ENCODE data around the gene MKLN1. TPM values are rescaled to one million over a fixed set of nuclear protein-coding genes. Genes with fewer than 3 reads are reported as not detected.

The MKLN1 gene
- total RNA-seq, 2 donors from 2014 or later, result 48.9 to 54.2 TPM

DNA sequence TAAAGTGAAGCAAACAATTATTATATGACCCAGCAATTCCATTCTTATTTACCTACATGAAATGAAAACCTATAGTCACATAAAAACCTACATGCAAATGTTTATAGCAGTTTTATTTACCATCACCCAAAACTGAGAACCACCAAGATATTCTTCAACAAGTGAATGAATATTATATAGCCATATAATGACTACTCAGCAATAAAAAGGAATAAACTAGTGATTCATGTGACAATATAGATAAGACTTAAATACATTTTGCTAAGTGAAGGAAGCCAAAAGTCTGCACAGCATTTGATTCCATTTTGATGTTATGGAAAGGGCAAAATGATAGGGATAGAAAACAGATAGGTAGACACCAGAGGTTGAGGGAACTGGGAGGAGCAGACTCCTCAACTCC is 197.0 kb downstream of the MKLN1 start:
- no peak overlapping the region for H3K27ac Mint-ChIP-seq
- ATAC-seq (no peak), DNase-seq (ENCODE audit: low spot score in 2 of 2) (no peak)
- no peaks in the 10 kb centered on the region for H3K36me3 Mint-ChIP-seq
- no peaks in the 10 kb centered on the region for H3K9me3 Mint-ChIP-seq

- H3K36me3 Mint-ChIP-seq, result no peaks in the 10 kb centered on the region
- DNase-seq (ENCODE audit: low spot score in 2 of 2) (no peak), ATAC-seq (no peak)
- H3K9me3 Mint-ChIP-seq, result no peaks in the 10 kb centered on the region
- no peak overlapping the region for H3K27ac Mint-ChIP-seq
These were observed 198.1 kb downstream of the MKLN1 start for GRCh38 chr7:131525820-131526219.

GRCh38 chr7:131527456-131527855 is 199.8 kb downstream of the MKLN1 start:
- ATAC-seq, result peak in 1 of 2 donors; percentile 34
- Mint-ChIP-seq H3K9me3 (no peaks in the 10 kb centered on the region), H3K36me3 (no peaks in the 10 kb centered on the region), H3K27ac (no peak overlapping the region)
- DNase-seq (ENCODE audit: low spot score in 2 of 2), result no peak

DNA sequence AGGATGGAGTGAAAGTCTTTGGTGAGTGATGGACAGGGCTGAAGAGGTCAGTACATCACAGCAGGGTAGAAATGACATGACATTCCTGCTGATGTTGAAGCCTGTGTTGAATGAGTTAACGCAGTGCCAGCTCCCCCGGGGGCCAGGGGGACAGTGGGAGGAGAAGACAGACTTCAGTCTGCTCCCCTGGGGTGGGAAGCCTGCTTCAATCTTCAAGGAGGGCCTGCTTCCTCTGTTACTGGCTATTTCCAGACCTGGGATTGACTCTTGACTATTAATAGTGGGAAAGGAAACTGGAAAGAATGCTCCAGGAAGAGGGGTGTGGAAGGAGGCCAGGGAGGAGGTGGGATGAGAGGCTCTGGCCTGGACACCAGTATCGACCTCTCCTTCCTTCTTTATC is 201.5 kb downstream of the MKLN1 start:
- DNase-seq (ENCODE audit: low spot score in 2 of 2), result no peak
- H3K9me3 Mint-ChIP-seq, result no peaks in the 10 kb centered on the region
- no peaks in the 10 kb centered on the region for H3K36me3 Mint-ChIP-seq
- ATAC-seq, result no peak
- no peak overlapping the region for H3K27ac Mint-ChIP-seq

DNA sequence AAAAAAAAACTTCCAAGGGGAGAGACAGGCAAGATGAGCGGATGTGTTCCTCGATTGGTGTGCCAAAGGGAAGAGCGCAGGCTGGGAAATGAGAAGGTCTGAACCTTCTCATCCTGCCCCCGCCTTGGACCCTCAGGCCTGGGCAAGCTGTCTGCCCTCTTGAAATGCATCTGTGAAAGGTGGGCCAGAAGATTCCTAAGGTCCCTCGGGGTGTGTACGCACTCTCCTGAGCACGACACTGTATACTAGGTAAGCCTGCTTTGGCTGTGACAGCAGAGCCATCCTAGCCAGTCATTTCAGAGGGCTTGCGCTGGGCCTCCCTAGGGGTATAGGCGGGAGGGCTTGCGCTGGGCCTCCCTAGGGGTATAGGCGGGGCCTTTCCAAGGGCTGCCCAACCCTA is 201.9 kb downstream of the MKLN1 start:
- DNase-seq (ENCODE audit: low spot score in 2 of 2) (no peak), ATAC-seq (no peak)
- no peak overlapping the region for H3K27ac Mint-ChIP-seq
- no peaks in the 10 kb centered on the region for H3K9me3 Mint-ChIP-seq
- no peaks in the 10 kb centered on the region for H3K36me3 Mint-ChIP-seq

DNA sequence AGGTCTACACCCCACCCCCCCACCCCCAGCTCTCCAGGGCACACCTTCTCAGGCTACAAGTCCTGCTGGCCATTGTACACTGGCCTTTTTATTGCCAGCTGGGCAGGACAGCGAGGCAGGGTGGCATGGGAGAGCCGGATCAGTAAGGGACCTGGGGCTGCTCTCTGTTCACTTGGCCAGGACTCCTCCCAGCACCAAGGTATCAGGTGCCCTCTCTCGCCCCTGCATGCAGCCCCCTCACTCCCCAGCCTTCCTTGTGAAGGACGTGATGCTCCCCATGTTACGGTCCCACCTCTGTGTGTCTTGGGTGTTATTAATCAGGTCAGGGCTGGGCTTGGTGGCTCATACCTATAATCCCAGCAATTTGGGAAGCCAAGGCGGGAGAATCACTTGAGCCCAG is 202.5 kb downstream of the MKLN1 start:
- H3K9me3 Mint-ChIP-seq, result no peaks in the 10 kb centered on the region
- no peak overlapping the region for H3K27ac Mint-ChIP-seq
- DNase-seq (ENCODE audit: low spot score in 2 of 2) (no peak), ATAC-seq (no peak)
- no peaks in the 10 kb centered on the region for H3K36me3 Mint-ChIP-seq

GRCh38 chr7:131532570-131533091 is 205.0 kb downstream of the MKLN1 start:
- no peak overlapping the region for H3K27ac Mint-ChIP-seq
- H3K9me3 Mint-ChIP-seq, result no peaks in the 10 kb centered on the region
- H3K36me3 Mint-ChIP-seq, result no peaks in the 10 kb centered on the region
- no peak for DNase-seq (ENCODE audit: low spot score in 2 of 2)
- ATAC-seq, result no peak

DNA sequence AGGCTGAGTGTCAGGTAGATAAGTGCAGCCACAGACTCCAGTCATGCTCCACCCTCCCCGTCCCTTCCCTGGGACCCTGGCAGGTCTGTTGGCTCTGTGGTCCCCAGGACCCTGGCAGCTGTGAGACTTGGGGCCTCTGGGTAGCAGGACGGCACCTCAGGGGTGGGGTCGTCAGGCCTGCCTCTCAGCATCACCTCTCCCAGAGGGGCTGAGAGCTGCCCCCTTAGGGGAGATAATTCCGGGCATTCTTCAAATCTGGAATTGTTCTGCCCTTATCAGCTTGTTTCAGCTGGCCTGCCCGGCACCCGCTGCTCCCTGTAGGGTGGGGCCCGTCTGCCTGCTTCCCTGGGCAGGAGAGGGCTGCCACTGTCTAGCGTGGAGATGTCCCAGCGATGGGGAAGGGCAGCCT is 205.5 kb downstream of the MKLN1 start:
- no peaks in the 10 kb centered on the region for H3K9me3 Mint-ChIP-seq
- no peak for DNase-seq (ENCODE audit: low spot score in 2 of 2)
- no peaks in the 10 kb centered on the region for H3K36me3 Mint-ChIP-seq
- no peak for ATAC-seq
- H3K27ac Mint-ChIP-seq, result no peak overlapping the region

DNA sequence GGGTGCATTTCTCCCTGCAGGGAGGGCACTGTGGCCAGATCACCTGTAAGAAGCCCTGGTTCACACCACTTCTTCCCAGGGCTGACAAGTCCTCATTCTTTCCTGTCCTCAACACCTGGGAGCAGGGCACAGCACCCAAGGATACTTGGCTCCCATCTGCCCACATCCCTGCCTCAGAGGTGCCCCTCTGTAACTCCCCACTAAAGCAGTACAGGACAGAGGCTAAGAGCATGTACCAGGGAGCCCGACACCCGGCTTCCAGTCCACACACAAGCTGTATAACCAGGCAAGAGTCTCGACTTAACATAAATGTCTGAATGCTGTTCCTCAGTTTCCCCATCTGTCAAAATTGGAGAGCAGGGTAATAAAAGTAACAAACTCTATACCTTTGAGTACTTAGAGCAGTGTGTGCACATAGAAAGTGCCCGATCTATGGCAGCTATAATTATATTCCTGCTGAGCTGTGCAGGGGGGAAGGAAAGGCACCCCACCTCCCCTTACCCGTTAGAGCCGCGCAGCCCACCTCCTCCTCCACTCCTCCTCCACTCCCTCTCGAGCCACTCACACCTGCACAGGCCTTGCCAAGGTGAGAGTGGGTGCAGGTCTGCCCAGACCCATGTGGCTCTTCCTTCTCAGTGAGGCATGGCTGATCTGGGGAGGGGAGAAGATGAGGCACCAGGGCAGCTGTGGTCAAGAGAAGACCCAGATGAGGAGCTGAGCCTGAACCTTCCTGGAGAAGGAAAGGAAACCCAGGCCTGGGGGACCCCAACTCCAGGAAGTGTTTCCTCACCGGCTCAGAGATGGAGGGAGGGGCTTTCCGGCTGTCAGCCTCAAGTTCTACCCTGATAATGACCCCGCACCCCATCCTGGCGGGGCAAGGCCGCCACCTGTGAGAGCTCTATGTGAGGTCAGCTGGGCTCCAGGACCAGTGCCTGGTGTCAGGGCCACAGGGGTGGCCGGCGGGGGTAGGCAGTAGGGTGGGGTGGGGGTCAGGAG is 206.2 kb downstream of the MKLN1 start:
- no peak overlapping the region for H3K27ac Mint-ChIP-seq
- DNase-seq (ENCODE audit: low spot score in 2 of 2) (no peak), ATAC-seq (no peak)
- H3K36me3 Mint-ChIP-seq, result no peaks in the 10 kb centered on the region
- H3K9me3 Mint-ChIP-seq, result no peaks in the 10 kb centered on the region

- Mint-ChIP-seq H3K9me3 (no peaks in the 10 kb centered on the region), H3K36me3 (no peaks in the 10 kb centered on the region), H3K27ac (no peak overlapping the region)
- DNase-seq (ENCODE audit: low spot score in 2 of 2) (no peak), ATAC-seq (no peak)
These were observed 208.7 kb downstream of the MKLN1 start for GRCh38 chr7:131536361-131536849.

- H3K27ac Mint-ChIP-seq, result no peak overlapping the region
- H3K36me3 Mint-ChIP-seq, result no peaks in the 10 kb centered on the region
- ATAC-seq (no peak), DNase-seq (ENCODE audit: low spot score in 2 of 2) (no peak)
- H3K9me3 Mint-ChIP-seq, result no peaks in the 10 kb centered on the region
These were observed 209.9 kb downstream of the MKLN1 start for GRCh38 chr7:131537571-131537978.

DNA sequence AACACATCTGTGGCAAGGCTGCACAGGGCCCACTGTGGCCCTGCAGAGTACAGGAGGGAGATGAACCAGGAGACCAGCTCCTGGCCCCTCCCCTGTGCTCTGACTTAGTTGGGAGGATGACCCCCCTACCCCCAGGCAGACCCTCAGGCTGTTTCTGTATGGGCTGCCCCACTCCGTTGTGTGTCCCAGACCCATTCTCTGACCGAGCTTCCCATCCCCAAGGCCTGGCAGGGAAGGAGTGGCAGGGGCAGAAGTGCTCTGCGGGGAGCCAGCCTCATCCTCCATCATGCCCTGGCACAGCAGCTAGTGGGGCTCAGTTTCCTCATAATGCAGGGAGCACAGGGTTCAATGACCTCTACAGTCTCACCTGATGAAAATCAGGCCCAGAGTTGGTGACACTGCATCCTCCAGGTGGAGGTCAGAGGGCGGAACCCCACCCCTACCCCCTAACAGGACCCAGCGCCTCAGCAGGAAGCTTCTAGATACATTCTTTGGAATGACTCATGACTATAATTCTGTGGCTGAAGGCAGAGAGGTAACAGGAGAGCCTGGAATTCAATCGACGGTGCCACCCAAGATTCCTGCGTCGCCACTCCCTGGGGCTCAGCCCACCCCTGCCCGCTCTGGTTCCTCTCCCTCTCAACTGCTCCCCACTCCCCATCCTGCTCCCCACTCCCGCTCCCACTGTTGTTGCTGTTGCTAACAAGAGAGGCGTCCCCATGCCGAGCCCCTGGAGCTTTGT is 210.6 kb downstream of the MKLN1 start:
- ATAC-seq, result no peak
- no peak overlapping the region for H3K27ac Mint-ChIP-seq

DNA sequence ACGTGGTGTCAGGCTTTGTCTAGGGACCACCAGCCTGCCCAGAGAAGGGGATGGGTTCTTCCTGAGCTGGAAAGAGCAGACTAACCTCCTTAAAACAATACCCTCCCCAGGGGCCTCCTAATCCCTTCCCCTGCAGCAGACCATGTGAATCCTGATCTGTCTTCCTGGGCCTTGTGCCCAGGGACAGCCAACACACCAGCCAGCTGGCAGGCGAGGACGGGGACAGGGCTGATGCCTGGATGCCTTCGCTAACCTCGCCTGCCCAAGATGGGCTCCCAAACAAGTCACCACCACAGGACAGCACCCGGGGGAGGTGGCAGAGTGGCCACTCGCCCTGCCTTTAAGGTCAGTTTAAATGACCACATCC is 211.1 kb downstream of the MKLN1 start:
- DNase-seq (ENCODE audit: low spot score in 2 of 2) (no peak), ATAC-seq (no peak)
- Mint-ChIP-seq H3K36me3 (no peaks in the 10 kb centered on the region), H3K9me3 (no peaks in the 10 kb centered on the region), H3K27ac (no peak overlapping the region)

More for the DNA sequence above, 210.6 kb downstream of the MKLN1 start:
- H3K36me3 Mint-ChIP-seq, result no peaks in the 10 kb centered on the region
- no peak for DNase-seq (ENCODE audit: low spot score in 2 of 2)
- no peaks in the 10 kb centered on the region for H3K9me3 Mint-ChIP-seq

DNA sequence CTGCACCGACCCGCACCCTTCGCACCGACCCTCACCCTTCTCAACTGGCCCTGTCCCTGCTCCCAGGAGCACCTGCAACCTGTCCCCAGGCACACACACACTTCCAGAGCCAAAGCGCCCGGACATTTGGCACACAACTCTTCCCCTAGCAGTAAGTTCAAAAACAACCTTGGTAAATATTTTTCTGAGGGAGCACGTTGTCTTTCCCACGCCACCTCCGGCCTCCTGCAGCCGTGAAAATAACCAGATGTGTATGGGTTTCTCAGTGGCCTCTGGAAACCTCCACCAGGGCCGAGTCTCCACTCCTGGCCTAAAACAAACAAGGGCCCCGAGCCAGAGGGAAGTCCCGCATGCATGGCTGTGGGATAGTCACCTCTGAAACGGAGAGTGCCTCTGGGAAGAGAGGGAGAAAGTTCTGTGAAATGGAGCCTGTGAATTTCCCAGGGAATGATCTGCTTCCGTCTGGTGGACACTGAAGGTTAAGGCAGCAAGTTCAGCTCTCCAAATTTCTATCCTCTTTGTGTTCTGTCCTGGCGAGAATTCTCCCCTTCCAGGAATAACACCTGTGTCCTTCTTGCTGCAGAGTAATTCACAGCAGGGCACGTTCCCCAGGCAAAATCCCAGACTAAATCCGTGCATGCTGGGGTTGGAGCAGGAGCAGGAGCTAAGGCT is 213.0 kb downstream of the MKLN1 start:
- ATAC-seq, result no peak
- DNase-seq (ENCODE audit: low spot score in 2 of 2), result no peak
- Mint-ChIP-seq H3K9me3 (no peaks in the 10 kb centered on the region), H3K36me3 (no peaks in the 10 kb centered on the region), H3K27ac (no peak overlapping the region)

GRCh38 chr7:131543298-131543697 is 215.6 kb downstream of the MKLN1 start:
- ATAC-seq (no peak), DNase-seq (ENCODE audit: low spot score in 2 of 2) (no peak)
- Mint-ChIP-seq H3K36me3 (no peaks in the 10 kb centered on the region), H3K27ac (no peak overlapping the region), H3K9me3 (no peaks in the 10 kb centered on the region)

GRCh38 chr7:131544021-131544420 is 216.3 kb downstream of the MKLN1 start:
- ATAC-seq (no peak), DNase-seq (ENCODE audit: low spot score in 2 of 2) (no peak)
- Mint-ChIP-seq H3K36me3 (no peaks in the 10 kb centered on the region), H3K27ac (no peak overlapping the region), H3K9me3 (no peaks in the 10 kb centered on the region)

Measured in activated naive CD4-positive, alpha-beta T cell treated with anti-CD3 and anti-CD28 coated beads, Interleukin-2, amount 50 U/mL, for 72 hours (primary cell).